ENCODE data around the gene NFKB1. TPM values are rescaled to one million over a fixed set of nuclear protein-coding genes. Genes with fewer than 3 reads are reported as not detected.

Gene NFKB1
- polyA plus RNA-seq, 1 donor (not counting 4 experiments of a cell fraction or from before 2014, with no cell fraction given) = 21.8 TPM

GRCh38 chr4:102560115-102560514 lies 59.0 kb downstream of the NFKB1 start:
- H3K9me3 ChIP-seq (ENCODE audit: control insufficient read depth, low read depth, low read length) = no peaks in the 10 kb centered on the region
- peaks cover 1% of the 10 kb centered on the region for H3K79me2 ChIP-seq (ENCODE audit: control insufficient read depth, insufficient read depth, low read length)
- FAIRE-seq (no peak), DNase-seq (ENCODE audit: low read depth, low spot score) (no peak)
- no peak overlapping the region for H3K4me2 ChIP-seq (ENCODE audit: control insufficient read depth, extremely low read depth, insufficient read depth, low read depth, low read length)
- dilution Hi-C loops (cut with MboI; ENCODE audit: extremely low pct_ligation_motif_present, low sequenced_read_pairs) = no loop called here
- H3K27ac ChIP-seq (ENCODE audit: control insufficient read depth, insufficient read depth, low read length) = no peak overlapping the region
- H3K9ac ChIP-seq (ENCODE audit: control insufficient read depth, extremely low read depth, insufficient read depth, low read length) = no peak overlapping the region
- H3K9me1 ChIP-seq (ENCODE audit: control insufficient read depth, extremely low read depth, insufficient read depth, low read length) = no peaks in the 10 kb centered on the region
- H3K36me3 ChIP-seq (ENCODE audit: control insufficient read depth in 2 of 2, extremely low read depth in 1 of 2, insufficient read depth in 2 of 2, low read length in 2 of 2) = peaks cover 0 to 3% of the 10 kb centered on the region in 2 experiments
- H3K27me3 ChIP-seq (ENCODE audit: control insufficient read depth, extremely low read depth, insufficient read depth, low read length) = no peaks in the 10 kb centered on the region
- no peak overlapping the region for H3K4me3 ChIP-seq (ENCODE audit: control insufficient read depth in 2 of 3, extremely low read depth in 1 of 3, insufficient read depth in 2 of 3, low read depth in 1 of 3, low read length in 3 of 3)
- no peak overlapping the region for H2AFZ ChIP-seq (ENCODE audit: control insufficient read depth, low read length)
- H4K20me1 ChIP-seq (ENCODE audit: control insufficient read depth, extremely low read depth, insufficient read depth, low read length) = no peaks in the 10 kb centered on the region
- TF ChIP-seq CTCF (optimal IDR thresholded peaks at IDR 0.05 in 1 of 3, IDR thresholded peaks at IDR 0.05 in 1 of 3, conservative IDR thresholded peaks at IDR 0.05 in 1 of 3; ENCODE audit: extremely low read depth in 1 of 3, insufficient read depth in 2 of 3, low read length in 3 of 3) (no peak), EZH2 (IDR thresholded peaks at IDR 0.05; ENCODE audit: low read length) (no peak)
- H3K4me1 ChIP-seq (ENCODE audit: control insufficient read depth, extremely low read depth, insufficient read depth, low read length) = peaks cover 10% of the 10 kb centered on the region

- TF ChIP-seq EZH2 (IDR thresholded peaks at IDR 0.05; ENCODE audit: low read length) (no peak), CTCF (optimal IDR thresholded peaks at IDR 0.05 in 1 of 3, IDR thresholded peaks at IDR 0.05 in 1 of 3, conservative IDR thresholded peaks at IDR 0.05 in 1 of 3; ENCODE audit: extremely low read depth in 1 of 3, insufficient read depth in 2 of 3, low read length in 3 of 3) (no peak)
- Histone ChIP-seq H3K36me3 (ENCODE audit: control insufficient read depth in 2 of 2, extremely low read depth in 1 of 2, insufficient read depth in 2 of 2, low read length in 2 of 2) (peaks cover 0 to 3% of the 10 kb centered on the region in 2 experiments), H3K9me3 (ENCODE audit: control insufficient read depth, low read depth, low read length) (no peaks in the 10 kb centered on the region), H4K20me1 (ENCODE audit: control insufficient read depth, extremely low read depth, insufficient read depth, low read length) (no peaks in the 10 kb centered on the region), H3K79me2 (ENCODE audit: control insufficient read depth, insufficient read depth, low read length) (peaks cover 1% of the 10 kb centered on the region), H3K9ac (ENCODE audit: control insufficient read depth, extremely low read depth, insufficient read depth, low read length) (no peak overlapping the region), H3K4me3 (ENCODE audit: control insufficient read depth in 2 of 3, extremely low read depth in 1 of 3, insufficient read depth in 2 of 3, low read depth in 1 of 3, low read length in 3 of 3) (no peak overlapping the region), H2AFZ (ENCODE audit: control insufficient read depth, low read length) (no peak overlapping the region), H3K4me1 (ENCODE audit: control insufficient read depth, extremely low read depth, insufficient read depth, low read length) (peaks cover 10% of the 10 kb centered on the region), H3K27ac (ENCODE audit: control insufficient read depth, insufficient read depth, low read length) (no peak overlapping the region), H3K4me2 (ENCODE audit: control insufficient read depth, extremely low read depth, insufficient read depth, low read depth, low read length) (no peak overlapping the region), H3K9me1 (ENCODE audit: control insufficient read depth, extremely low read depth, insufficient read depth, low read length) (no peaks in the 10 kb centered on the region), H3K27me3 (ENCODE audit: control insufficient read depth, extremely low read depth, insufficient read depth, low read length) (no peaks in the 10 kb centered on the region)
- no peak for DNase-seq (ENCODE audit: low read depth, low spot score)
- dilution Hi-C loops (cut with MboI; ENCODE audit: extremely low pct_ligation_motif_present, low sequenced_read_pairs) = no loop called here
- FAIRE-seq = no peak
These were observed 59.6 kb downstream of the NFKB1 start for GRCh38 chr4:102560571-102561341.

Data from keratinocyte (primary cell).